Stimulated activated CD8-positive, alpha-beta memory T cell treated with anti-CD3 and anti-CD28 coated beads, Interleukin-12 subunit alpha, Interleukin-12 subunit beta, amount 100 ng/mL, for 24 hours (primary cell): Measurements from ENCODE around the gene GPR89A.
"Not testable (repeated sequence)": the region's sequence is repeated elsewhere in the genome, so short reads cannot be mapped to it uniquely, and the experiment has no call there.

Experiments used
- DNase-seq: peaks from one replicate; pipeline ENCODE4 v3.0.0-alpha.2; 2020; ENCODE audit errors: extremely low read depth

Gene GPR89A

DNA sequence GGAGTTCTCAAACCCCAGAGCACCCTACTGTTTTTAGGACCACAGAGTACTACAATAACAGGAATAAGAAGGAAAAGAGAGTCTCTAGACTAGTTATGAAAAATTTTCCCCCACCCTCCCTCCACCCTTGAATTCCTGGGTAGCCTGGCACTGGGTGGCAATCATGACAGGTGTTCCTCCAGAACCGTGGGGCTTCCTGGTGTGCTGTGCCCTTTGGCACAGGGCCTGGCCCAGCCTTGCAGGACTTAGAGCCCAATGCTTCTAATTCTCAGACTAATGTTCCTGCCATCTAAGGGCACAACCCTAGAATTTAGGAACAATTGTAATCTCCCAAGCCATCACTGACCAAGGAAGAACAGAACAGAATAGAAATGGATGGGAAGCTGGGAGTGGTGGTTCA, 110.0 kb downstream of the GPR89A start:
- DNase-seq: no peak

DNA sequence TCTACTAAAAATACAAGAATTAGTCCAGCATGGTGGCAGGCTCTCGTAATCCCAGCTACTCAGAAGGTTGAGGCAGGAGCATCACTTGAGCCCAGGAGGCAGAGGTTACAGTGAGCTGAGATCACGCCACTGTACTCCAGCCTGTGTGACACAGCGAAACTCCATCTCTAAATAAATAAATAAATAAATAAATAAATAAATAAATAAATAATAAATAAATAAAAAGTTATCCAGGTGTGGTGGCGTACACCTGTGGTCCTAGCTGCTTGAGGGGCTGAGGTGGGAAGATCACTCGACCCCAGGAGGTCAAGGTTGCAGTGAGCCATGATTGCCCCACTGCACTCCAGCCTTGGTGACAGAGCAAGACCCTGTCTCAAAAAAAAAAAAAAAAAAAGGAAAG, 110.7 kb downstream of the GPR89A start:
- not testable (repeated sequence) for DNase-seq

DNA sequence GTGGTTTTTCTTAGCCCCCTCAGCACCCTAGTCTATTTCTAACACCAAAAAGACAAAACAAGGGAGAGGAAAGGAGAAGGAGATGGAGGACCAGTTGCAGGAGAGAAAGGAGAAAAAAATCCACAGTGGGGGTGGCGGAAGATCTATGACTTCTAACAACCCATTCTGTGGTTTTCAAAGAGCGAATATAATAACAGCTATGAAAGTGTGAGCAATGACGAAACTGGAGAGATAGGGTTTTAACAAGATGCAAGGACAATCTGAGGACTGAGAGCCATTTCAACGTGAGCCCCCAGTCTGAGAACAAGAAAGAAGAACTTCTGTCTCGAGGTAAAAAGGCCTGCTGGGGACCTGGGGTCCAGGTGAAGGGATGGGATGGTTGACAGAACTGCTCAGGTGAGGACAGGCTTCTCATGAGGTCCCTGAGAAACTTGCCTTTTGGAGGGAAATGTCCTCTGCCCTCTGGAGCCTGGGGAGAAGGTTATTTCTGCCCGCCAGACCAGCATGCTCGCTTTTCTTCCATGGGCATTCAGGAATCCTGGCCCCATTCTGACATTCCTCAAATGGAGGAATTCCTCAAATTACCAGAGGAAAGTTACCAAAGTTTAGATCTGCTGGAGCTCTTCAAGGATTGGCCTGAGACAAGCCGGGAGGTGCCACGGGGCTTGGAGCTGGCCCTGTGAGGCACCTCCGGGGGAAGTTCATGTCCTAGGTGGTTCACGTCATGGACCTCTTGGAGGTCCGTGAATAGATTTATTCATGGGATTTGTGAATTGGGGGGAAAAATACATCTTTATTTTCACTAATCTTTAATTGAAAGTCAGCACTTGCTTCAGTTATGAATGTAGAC, 111.7 kb downstream of the GPR89A start, which contains the start of gene CD160:
Gene CD160 (plus strand): TSS at position 270 of the 850 bp plus-strand sequence. CDS start 8,829 bp downstream, outside the sequence.
- no peak for DNase-seq
